HG03469 (cell line): Measurements from ENCODE around the gene TMEM141.
A peak's percentile ranks its signal among the peaks of the same experiment; 100 is the strongest.
"Not testable (repeated sequence)": the region's sequence is repeated elsewhere in the genome, so short reads cannot be mapped to it uniquely, and the experiment has no call there.

Source experiments
- ATAC-seq: cut with Tn5 transposase; IDR thresholded peaks from one replicate; pipeline ENCODE4 v1.9.1; 2021; ENCODE audit warnings: mild to moderate bottlenecking, moderate library complexity, moderate number of reproducible peaks; ENCODE audit not compliant: unreplicated experiment

The TMEM141 gene

GRCh38 chr9:136793086-136793946 lies 2.2 kb downstream of the TMEM141 start:
- ATAC-seq = no peak

- ATAC-seq = no peak
Observed at GRCh38 chr9:136794281-136794999, 3.3 kb downstream of the TMEM141 start.

- no peak for ATAC-seq
Observed at GRCh38 chr9:136795000-136795348, 3.8 kb downstream of the TMEM141 start.

- ATAC-seq = no peak
Observed at GRCh38 chr9:136796238-136796774, 5.2 kb downstream of the TMEM141 start, which contains the start of gene CCDC183. Gene CCDC183, plus strand, starts transcription at chr9:136796338. Its CDS starts 60 bp downstream, at chr9:136796398.

GRCh38 chr9:136796775-136797347 lies 5.7 kb downstream of the TMEM141 start:
- ATAC-seq = not testable (repeated sequence)

GRCh38 chr9:136798708-136799078 lies 7.5 kb downstream of the TMEM141 start:
- ATAC-seq = no peak

GRCh38 chr9:136799079-136799853 lies 8.1 kb downstream of the TMEM141 start:
- no peak for ATAC-seq

GRCh38 chr9:136799854-136800657 lies 8.9 kb downstream of the TMEM141 start:
- ATAC-seq = no peak

- ATAC-seq = no peak
Observed at GRCh38 chr9:136802321-136802720, 11.2 kb downstream of the TMEM141 start.

- not testable (repeated sequence) for ATAC-seq
Observed at GRCh38 chr9:136803009-136803550, 11.9 kb downstream of the TMEM141 start.

- ATAC-seq = no peak
Observed at GRCh38 chr9:136803551-136804508, 12.7 kb downstream of the TMEM141 start.

GRCh38 chr9:136804509-136805206 lies 13.5 kb downstream of the TMEM141 start:
- ATAC-seq = no peak

GRCh38 chr9:136805207-136805740 lies 14.1 kb downstream of the TMEM141 start:
- ATAC-seq = no peak

GRCh38 chr9:136806067-136806466 lies 14.9 kb downstream of the TMEM141 start:
- no peak for ATAC-seq

- no peak for ATAC-seq
Observed at GRCh38 chr9:136806631-136807201, 15.6 kb downstream of the TMEM141 start.

GRCh38 chr9:136807281-136808074 lies 16.3 kb downstream of the TMEM141 start, which contains the start of gene RABL6:
Gene RABL6, plus strand, starts transcription at chr9:136807948. Its CDS starts 249 bp downstream, at chr9:136808197.
- peak; percentile 39 for ATAC-seq
